Upper lobe of left lung (tissue), 4 donors: ENCODE data around the gene LRRIQ4.

Experiments
- EP300 ChIP-seq, 4 donors: sonication (generic); formaldehyde crosslinking; IDR thresholded peaks; one replicate each; pipeline ENCODE4 v1.5.1; 2017; ENCODE audit warnings: antibody characterized with exemption in 4 of 4, control low read depth in 2 of 4
- POLR2AphosphoS5 ChIP-seq, 2 donors: sonication (generic); formaldehyde crosslinking; IDR thresholded peaks; one replicate each; pipeline ENCODE4 v1.5.1; 2017; ENCODE audit warnings: antibody characterized with exemption in 2 of 2
- TF ChIP-seq, protein P1 (sequence below), 6 experiments: fragments of 450-650 bp in 4 of 6; fragments of 200-600 bp in 2 of 6; sonication (generic) in 2 of 6; IDR thresholded peaks; one replicate each; pipeline ENCODE4 v1.5.1; 2016 to 2019; ENCODE audit warnings: antibody characterized with exemption in 6 of 6

DNA sequence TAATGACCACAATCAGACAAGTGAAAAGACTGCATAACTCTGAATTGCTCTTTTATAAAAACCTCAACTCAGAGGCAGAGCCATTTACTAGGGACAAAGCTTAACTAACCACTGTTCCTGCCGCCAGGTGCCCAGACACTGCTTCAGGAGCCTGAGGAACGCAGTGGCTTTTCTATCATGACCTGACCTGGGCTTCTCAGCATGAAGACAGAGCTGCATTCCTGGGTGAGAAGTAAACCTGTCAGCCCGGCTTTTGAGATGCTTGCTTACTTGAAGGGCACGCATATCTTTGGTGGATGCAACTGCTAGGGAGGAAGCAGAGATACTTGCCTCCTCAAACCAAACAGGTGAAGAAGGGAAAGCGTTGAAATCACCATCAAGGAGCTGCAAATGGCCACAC lies 49.2 kb downstream of the LRRIQ4 start:
- TF ChIP-seq POLR2AphosphoS5 (IDR thresholded peaks at IDR 0.05), result no peak
- TF ChIP-seq, protein P1, sequence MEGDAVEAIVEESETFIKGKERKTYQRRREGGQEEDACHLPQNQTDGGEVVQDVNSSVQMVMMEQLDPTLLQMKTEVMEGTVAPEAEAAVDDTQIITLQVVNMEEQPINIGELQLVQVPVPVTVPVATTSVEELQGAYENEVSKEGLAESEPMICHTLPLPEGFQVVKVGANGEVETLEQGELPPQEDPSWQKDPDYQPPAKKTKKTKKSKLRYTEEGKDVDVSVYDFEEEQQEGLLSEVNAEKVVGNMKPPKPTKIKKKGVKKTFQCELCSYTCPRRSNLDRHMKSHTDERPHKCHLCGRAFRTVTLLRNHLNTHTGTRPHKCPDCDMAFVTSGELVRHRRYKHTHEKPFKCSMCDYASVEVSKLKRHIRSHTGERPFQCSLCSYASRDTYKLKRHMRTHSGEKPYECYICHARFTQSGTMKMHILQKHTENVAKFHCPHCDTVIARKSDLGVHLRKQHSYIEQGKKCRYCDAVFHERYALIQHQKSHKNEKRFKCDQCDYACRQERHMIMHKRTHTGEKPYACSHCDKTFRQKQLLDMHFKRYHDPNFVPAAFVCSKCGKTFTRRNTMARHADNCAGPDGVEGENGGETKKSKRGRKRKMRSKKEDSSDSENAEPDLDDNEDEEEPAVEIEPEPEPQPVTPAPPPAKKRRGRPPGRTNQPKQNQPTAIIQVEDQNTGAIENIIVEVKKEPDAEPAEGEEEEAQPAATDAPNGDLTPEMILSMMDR (IDR thresholded peaks at IDR 0.05), result no peak
- no peak for TF ChIP-seq EP300 (IDR thresholded peaks at IDR 0.05)
